ENCODE data around the gene ASAP2.

DNA sequence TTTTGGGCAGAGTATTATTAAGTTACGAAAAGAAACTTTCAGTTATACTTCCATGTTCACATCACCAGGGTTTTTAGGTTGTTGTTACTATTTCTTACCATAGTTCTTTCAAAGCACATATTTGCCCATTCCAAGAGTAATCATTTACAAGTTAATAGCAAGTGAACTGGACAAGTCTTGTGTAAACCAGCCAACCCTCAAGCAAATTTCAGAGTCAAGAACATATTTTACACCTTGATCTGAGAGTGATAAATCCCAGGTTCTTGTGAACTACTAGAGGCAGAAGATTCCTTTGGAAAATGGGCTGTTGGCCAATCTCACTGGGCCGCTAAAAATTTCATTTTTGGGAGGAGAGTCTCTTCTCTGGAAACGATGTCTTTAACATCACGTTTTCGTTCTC is 2.7 kb upstream of the ASAP2 start:
- TF ChIP-seq, protein P1, sequence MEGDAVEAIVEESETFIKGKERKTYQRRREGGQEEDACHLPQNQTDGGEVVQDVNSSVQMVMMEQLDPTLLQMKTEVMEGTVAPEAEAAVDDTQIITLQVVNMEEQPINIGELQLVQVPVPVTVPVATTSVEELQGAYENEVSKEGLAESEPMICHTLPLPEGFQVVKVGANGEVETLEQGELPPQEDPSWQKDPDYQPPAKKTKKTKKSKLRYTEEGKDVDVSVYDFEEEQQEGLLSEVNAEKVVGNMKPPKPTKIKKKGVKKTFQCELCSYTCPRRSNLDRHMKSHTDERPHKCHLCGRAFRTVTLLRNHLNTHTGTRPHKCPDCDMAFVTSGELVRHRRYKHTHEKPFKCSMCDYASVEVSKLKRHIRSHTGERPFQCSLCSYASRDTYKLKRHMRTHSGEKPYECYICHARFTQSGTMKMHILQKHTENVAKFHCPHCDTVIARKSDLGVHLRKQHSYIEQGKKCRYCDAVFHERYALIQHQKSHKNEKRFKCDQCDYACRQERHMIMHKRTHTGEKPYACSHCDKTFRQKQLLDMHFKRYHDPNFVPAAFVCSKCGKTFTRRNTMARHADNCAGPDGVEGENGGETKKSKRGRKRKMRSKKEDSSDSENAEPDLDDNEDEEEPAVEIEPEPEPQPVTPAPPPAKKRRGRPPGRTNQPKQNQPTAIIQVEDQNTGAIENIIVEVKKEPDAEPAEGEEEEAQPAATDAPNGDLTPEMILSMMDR (IDR thresholded peaks at IDR 0.05; ENCODE audit: insufficient read depth, low read length): no peak
- TF ChIP-seq POLR2AphosphoS5 (IDR thresholded peaks at IDR 0.05; ENCODE audit: low read depth): no peak
- TF ChIP-seq, protein P2, sequence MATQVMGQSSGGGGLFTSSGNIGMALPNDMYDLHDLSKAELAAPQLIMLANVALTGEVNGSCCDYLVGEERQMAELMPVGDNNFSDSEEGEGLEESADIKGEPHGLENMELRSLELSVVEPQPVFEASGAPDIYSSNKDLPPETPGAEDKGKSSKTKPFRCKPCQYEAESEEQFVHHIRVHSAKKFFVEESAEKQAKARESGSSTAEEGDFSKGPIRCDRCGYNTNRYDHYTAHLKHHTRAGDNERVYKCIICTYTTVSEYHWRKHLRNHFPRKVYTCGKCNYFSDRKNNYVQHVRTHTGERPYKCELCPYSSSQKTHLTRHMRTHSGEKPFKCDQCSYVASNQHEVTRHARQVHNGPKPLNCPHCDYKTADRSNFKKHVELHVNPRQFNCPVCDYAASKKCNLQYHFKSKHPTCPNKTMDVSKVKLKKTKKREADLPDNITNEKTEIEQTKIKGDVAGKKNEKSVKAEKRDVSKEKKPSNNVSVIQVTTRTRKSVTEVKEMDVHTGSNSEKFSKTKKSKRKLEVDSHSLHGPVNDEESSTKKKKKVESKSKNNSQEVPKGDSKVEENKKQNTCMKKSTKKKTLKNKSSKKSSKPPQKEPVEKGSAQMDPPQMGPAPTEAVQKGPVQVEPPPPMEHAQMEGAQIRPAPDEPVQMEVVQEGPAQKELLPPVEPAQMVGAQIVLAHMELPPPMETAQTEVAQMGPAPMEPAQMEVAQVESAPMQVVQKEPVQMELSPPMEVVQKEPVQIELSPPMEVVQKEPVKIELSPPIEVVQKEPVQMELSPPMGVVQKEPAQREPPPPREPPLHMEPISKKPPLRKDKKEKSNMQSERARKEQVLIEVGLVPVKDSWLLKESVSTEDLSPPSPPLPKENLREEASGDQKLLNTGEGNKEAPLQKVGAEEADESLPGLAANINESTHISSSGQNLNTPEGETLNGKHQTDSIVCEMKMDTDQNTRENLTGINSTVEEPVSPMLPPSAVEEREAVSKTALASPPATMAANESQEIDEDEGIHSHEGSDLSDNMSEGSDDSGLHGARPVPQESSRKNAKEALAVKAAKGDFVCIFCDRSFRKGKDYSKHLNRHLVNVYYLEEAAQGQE (IDR thresholded peaks at IDR 0.05; ENCODE audit: insufficient replicate concordance, low read depth): no peak
- no peak for TF ChIP-seq GABPA (IDR thresholded peaks at IDR 0.05; ENCODE audit: low read depth)
